ENCODE data around the gene DIRAS3.
A peak's percentile ranks its signal among the peaks of the same experiment; 100 is the strongest.
"Not testable (repeated sequence)": the region's sequence is repeated elsewhere in the genome, so short reads cannot be mapped to it uniquely, and the experiment has no call there.

DIRAS3 gene, protein sequence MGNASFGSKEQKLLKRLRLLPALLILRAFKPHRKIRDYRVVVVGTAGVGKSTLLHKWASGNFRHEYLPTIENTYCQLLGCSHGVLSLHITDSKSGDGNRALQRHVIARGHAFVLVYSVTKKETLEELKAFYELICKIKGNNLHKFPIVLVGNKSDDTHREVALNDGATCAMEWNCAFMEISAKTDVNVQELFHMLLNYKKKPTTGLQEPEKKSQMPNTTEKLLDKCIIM

DNA sequence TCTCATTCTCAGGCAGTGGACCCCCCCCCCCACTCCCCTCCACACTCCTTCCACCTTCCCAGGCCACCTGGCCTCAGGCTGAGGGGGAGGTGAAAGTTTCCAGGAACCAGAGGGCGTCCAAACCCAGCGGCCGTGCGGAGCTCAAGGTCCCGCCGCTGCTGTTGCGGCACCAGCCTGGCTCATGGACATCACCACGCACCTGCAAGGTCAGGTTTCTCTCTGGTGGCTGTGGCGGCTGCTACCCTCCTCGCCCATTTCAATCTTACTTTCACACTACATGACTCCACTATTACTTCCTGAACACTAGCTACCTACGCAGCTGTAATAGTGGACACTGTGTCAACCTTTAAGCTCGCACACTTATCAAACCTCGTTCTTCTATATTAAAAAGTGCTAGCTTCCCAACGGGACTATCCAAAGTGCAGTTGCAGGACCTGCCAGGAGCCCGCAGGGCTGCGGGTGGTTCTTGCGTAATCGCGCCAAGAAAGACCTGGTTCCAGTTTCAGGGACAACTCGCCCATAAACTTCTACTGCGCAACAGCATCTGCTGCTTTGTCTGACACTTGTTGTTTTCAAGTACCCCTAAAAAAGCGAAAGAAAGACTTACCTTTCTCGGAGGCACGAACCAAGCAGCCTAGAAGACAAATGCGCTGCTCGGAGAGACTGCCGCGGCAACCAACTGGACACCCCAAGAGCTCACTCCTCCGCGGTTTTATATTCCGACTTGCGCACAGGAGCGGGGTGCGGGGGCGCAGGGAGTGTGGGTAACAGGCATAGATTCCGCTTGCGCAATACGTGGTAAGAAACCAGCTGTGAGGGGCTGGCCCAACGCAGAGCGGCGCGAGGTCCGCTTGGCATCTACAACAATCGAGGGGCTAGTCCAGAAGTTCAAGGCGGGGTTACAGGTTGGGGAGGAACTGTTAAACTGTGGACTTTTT, at the start of gene DIRAS3:
Gene DIRAS3 (minus strand): TSS at position 687 of the 938 bp plus-strand sequence. CDS start 3,330 bp downstream, outside the sequence.
- peak; percentile 13 for DNase-seq

DNA sequence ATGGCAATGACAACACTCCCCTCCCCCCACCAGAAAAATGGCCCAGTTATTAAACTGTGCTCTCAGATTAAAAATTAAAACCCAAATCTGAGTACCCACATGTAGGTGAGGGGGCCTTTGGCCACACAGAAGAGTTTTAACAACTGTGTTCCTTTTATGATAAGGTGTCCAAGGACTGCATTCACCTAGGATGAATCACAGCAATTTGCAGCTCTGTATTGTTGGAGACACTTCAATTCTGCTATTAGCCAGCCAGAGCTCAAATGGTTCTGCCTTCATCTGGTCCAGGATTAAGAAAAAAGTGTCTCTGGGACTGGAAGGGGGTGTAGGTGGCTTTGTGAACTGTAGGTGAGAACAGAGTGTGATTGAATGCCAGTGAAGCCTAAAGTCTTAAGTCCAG, 43.3 kb upstream of the DIRAS3 start:
- DNase-seq = no peak

DNA sequence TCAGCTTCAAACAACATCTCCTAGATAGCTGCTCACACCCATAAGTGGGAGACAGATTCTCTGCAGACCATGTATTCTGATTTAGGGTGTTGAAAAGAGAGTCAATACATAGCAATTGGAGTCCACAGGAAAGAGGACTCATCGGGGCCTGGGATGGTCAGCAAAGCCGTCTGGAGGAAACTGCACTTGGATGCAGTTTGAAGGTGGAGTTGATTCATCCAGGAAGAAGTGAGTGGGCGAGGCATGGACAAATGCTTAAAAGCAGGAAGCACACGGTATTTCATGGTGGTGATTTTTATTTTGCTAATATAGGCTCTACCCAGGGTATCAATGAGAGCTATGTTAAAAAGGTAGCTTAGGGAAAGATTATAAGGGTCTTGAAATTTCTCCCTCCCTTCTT, 36.8 kb upstream of the DIRAS3 start:
- DNase-seq = no peak

DNA sequence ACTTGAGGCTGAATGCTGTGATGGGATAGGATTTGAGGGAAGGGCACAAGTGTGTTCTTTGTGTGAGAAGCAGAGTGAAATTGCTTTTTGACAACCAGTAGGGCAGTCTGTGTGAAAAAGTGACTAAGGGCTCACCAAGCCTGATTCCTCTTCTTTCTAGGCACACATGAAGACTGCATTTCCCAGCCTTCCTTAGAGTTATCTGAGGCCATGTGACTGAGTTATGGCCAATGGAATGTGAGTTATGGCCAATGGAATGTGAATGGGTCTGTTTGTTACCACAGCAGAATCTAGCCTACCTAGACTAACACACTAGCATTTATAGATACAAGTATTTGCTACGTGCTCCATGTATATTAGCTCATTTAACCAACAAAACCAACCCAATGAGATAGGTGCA, 35.3 kb upstream of the DIRAS3 start:
- DNase-seq = no peak

DNA sequence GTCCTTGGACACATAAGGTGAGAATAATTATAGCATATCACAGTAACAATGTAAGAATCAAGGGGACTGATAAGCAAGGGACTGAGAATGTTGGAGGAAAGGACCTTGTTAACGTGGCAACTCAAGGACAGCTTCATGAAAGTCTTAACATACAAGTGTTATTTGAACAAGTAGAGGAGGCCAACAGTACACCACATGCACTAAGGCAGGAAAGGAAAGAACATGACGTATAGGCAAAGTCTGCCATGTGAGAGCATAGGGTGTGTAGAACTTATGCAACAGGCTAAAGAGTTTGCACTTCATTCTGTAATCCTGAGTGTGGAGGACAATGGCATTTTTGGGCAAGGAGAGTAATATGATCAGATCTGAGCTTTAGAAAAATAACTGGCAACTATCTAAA, 33.3 kb upstream of the DIRAS3 start:
- DNase-seq = no peak

DNA sequence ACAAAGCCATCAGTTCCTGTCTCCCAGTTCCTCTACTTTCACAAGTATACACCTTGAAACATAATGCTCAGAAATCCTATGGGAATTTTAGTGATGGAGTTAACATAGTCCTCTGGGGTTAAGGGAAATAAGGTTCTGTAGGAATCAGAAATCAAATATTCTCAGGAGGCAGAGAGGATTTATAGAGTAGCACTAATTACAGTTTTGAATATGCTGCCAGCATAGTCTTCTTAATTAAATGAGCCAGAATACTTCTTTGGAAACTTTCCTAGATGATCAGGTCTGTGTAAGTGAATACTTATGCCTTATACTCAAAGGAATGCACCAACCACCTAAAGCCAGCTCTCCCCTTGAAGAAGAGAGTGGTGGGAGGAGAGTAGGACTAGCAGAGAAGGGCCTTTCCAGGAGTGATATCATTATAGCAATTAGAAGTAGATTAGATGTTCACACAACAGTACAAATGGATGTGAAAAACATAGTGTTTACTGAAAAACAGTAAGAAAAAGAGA, 31.4 kb upstream of the DIRAS3 start:
- no peak for DNase-seq

DNA sequence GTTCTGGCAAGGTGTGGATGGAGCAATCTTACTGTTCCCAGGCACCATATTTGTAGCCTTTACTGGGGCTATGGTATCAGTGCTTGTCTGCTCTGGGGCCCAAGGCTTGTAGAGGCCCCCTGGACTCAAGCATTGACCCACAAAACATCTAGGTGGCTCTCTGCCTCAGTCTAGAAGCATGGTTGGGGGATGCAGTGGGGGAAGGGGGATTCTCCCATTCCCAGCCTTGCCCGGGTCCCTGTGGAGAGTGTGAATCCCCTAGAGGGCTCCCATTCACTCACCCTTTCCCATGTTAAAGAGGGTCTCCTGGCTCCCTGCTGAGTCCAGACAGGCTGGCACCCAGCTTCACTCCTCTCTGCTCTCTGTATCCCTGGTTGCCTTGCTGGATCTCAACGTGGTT, 28.2 kb upstream of the DIRAS3 start:
- DNase-seq = no peak

DNA sequence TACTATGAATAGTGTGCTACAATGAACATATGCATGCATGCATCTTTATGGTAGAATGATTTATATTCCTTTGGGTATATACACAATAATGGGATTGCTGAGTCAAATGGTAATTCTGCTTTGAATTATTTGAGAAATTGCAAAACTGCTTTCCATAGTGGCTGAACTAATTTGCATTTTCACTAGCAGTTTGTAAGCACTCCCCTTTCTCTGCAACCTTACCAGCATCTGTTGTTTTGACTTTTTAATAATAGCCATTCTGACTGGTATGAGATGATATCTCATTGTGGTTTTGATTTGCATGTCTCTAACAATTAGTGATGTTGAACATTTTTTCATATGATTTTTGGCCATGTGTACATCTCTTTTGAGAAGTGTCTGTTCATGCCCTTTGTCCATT, 24.0 kb upstream of the DIRAS3 start:
- DNase-seq = no peak

DNA sequence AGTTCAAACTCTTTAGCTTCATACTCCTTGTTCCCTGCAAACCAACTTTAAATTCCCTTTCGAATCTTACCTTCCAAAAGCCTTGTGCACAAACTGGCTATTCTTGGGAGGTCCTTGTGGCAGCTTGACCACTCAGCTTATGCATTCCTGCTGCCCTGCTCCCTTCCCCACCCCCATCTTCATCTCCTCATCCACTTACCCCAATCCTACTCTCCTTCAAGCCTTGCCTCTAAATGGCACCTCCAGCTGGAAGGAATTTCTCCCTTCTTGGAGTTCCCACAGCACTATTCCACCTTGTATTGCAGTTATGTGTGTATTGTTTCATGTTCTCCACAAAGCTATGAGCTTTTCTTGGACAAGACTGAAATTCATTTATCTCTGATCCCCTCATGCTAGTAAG, 15.3 kb upstream of the DIRAS3 start:
- no peak for DNase-seq

DNA sequence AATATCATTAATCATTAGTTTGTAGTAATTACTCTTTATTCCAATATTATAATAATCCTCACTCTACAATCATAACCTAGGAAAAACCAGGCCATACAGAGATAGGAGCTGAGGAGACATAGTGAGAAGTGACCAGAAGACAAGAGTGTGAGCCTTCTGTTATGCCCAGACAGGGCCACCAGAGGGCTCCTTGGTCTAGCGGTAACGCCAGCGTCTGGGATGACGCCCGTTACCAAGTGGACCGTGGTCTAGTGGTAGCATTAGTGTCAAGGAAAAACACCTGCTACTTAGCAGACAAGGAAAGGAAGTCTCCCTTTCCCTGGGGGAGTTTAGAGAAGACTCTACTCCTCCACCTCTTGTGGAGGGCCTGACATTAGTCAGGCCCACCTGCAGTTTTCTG, 7.6 kb upstream of the DIRAS3 start:
- not testable (repeated sequence) for DNase-seq

DNA sequence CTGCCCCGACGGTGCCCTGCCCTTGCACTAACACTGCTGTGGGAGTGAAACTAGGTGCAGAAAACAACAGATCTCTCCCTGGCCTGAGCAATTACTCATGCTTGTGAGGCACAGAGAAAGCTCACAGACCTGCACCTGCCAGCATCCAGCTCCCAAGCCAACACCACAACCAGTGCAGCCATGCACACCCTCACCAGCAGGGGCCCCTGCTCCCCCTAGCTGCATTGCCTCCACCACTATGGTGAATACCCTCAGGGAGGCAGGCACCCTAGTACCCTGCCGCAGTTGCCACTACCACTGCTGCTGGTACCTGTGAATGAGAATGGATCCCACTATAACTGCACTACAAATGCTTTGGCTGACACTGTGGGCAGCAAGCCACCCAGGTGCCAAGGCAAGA, 7.1 kb upstream of the DIRAS3 start:
- no peak for DNase-seq

DNA sequence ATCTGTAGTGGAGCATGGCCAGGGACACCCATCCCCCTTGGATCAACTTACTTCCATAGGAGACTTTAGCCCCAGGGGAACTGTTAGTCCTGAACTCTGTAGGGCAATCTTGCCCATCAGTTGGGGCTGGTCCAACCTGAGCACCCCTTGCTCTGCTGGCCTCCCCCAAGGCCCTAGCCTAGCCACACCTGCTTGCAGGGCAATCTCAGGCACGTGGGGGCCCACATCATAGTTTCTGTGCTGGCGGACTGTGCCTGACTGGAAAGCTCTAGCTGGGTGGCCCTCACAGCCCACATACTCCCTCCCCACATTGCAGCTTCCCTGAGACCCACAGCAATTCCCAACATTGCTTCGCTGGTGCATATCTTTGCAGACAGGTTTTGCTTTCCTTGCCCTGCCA, 6.6 kb upstream of the DIRAS3 start:
- no peak for DNase-seq

DNA sequence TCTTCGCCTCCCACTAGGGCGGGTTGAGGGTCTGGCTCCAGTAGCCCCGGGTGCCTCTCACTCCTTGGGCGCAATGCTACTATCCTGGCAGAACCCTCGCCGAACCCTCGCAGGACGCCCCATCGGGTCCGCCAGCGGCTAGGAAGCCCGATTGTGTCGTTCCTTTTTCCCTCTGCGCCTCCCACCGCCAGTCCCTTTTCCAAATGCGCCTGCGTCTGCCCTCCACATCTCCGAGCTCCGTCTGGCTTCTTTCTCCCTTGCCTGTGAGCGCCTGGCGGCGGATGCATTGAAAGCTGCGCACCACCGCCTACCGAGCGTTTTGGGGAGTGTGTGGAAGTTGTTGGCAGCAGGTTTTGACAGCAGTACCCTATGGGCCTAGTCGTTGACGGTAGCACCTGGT, 1.0 kb upstream of the DIRAS3 start:
- DNase-seq = no peak

DNA sequence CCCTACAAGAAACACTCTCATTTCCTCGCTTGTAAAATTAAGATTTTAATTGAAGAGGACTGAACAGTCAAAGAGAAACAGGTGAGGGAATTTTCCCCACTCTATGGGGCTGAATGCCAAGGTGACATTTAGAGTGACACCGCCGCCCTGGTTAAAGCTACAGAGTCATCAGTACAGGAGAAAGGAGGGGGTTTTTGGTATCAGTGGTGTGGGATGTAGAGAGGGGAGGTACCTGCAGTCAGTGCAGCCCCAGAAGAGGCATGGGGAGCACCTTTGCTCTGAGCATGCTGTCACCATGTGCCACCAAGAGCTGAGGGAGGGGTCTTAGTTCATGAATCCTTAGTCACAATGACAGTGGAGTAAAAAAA, 2.8 kb downstream of the DIRAS3 start:
- no peak for DNase-seq

DNA sequence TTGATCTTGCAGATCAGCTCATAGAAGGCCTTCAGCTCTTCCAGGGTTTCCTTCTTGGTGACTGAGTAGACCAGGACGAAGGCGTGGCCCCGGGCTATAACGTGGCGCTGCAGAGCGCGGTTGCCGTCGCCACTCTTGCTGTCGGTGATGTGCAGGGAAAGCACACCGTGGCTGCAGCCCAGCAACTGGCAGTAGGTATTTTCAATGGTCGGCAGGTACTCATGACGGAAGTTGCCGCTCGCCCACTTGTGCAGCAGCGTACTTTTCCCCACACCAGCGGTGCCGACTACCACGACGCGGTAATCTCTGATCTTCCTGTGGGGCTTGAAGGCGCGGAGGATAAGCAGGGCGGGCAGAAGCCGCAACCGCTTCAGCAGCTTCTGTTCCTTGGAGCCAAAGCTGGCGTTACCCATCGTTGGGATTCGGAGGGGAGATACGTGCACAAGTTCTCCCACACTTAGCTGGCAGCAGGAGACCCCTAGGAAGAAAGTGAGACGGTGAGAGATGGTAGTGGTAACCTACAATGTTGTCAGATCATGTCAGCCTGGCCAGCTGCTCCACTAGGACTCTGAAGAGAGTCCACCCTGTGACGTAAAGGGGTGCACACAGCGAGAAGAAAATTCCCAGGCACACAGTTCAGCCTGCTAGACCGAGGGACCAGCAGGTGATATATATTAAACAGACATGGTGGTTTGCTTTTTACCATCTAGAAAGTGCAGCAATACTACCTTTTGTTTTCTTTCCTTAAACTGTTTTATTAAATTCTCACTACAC, 3.4 kb downstream of the DIRAS3 start:
- DNase-seq = no peak

DNA sequence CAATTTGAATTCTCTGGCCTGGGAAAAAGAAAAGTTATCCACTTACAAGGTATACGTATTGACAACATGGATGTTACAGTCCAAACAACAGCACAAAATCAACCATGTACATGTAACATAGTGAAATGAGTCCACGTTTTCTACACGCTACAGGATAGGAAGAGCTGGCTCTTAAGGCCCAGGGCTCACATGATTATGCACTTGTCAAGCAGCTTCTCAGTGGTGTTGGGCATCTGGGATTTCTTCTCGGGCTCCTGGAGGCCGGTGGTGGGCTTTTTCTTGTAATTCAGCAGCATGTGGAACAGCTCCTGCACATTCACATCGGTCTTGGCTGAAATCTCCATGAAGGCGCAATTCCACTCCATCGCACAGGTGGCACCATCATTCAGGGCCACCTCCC, 4.0 kb downstream of the DIRAS3 start:
- DNase-seq = no peak

DNA sequence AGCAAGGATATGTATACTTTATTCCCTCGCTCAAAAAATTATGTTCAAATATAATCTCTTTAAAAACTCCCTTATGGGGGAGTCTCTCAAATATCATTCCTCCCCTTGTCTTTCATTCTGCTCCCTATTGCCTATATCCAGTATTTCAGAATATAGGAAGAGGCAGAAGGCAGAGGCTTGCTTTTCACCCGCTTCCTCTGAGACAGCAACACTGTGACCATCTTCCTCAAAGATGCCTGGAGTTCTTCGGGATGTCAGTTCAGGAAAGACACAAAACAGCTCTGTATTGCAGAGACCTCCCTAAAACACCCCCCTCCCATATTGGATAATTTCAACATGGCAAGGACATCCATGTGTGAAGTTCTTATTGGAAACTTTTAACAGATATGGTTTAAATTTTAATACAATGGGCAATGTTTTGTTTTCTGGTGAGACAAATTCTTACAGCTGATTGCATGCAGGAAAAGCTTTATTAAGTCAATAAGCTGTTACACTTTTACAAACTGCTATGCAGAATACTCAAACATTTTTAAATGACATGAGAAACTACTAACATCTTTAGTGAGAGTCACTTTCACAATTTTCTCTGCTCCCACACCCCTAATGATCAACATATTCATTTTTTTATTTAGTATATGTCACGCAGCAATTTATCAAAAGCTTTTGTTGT, 4.8 kb downstream of the DIRAS3 start:
- no peak for DNase-seq

DNA sequence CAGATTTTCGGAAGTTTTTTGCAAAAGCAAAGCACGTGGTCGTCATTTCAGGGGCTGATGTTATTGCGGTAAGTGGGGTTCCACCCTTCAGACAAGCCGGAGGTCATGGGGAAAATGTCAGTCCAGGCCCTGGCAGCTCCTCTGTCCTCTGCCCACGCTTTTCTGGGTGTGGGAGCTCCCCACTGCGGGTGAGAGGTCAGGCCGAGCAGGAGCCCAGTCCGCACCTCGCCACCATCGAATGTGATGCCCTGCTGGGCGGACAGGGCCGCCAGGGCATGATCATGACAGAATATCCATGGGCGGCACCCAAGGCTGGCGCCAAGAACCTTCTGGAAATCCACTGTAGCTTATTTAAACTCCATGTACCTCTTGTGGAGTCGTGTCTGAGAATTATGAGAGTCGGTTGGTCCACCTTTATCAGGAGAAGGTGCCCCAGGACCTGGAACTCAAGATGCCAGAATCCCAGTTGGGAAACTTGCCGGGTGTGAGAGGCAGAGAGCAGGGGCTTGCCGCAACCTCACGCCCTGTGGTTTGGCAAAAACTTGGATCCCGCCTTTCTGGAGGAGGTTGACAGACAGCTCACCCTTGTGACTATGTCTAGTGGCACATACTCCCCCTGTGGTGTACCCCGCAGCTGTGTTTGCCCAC, 6.9 kb downstream of the DIRAS3 start:
- DNase-seq = no peak

DNA sequence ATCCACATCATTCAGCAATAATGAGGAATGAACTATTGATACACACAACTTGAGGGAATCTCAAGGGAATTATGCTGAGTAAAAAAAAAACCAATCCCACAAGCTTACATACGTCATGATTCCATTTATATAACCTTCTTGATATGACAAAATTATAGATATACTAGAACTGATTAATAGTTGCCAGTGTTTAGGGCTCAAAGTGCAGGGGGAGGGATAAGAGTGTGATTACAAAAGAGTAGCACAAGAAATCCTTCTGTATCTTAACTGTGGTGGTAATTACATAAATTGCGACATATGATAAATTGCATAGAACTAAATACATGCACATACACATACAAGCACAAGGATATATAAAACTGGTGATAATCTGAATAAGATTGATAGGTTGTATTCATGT, 13.5 kb downstream of the DIRAS3 start:
- DNase-seq = no peak

DNA sequence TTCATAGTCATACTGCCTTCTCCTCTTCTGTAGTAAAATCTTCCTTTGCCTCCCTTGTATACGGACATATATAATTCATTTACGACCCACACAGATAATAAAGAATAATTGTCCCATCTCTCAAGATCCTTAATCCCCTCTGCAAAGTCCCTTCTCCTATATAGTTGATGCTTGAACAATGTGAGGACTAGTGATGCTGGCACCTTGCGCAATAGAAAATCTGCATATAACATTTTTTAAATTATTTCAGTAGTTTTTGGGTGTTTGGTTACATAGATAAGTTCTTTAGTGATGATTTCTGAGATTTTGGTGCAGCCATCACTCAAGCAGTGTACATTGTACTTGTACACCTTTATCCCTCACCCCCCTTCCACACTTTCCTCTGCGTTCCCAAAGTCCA, 21.0 kb downstream of the DIRAS3 start:
- DNase-seq = no peak

DNA sequence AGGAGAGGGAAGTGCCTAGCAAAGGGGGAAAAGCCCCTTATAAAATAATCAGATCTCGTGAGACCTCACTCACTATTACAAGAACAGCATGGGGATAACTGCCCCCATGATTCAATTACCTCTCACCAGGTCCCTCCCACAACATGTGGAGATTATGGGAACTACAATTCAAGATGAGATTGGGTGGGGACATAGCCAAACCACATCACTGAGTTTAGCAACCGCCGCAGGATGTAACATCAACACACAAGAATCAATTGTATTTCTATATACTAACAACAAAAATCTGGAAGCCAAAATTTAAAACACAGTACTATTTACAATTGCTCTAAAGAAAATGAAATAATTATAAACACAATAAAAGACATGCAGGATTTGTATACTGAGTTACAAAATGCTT, 21.9 kb downstream of the DIRAS3 start:
- DNase-seq = no peak

DNA sequence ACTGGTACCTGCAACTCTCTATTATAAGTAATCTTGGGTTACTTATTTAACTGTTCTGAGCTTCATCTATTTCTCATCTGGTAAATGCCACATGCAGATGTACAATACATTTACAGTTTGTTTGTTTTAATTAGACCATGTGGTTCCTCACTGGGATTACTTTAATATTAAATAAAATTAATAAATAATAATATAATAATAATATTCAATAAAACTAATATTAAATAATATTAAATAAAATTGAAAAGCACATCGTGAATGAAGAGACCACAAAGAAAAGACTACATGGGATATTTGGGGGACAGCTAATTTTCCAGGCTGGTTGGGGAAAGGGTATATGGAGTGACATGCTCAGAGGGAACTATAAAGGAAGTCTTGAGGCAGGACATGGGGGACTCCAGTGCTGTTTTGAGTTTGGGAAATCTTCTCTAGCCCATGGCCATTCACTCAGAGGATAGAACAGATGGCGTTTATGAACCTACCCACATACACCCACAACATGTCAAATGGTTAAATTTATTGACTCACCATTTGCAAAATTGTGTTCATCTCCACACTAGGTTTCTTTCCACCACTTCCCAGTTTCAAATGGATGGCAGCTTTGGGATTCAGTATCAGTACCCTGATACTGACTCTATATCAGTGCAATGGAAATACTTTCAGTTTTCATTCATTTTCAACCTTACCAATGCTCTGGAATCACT, 25.6 kb downstream of the DIRAS3 start:
- no peak for DNase-seq

Data from hematopoietic multipotent progenitor cell treated with erythropoietin and hydrocortisone succinate and interleukin-3 and kit ligand, for 6 days (in vitro differentiated cells).